HepG2 (cell line): ENCODE results near the gene YY1. TPM values are rescaled to one million over a fixed set of nuclear protein-coding genes. Genes with fewer than 3 reads are reported as not detected.

Experiments used
- BHLHE40 ChIP-seq: IDR thresholded peaks from 2 replicates; pipeline ENCODE4 v1.6.1; 2011; ENCODE audit warnings: low read length, improper control_type of control experiment
- BORCS8-MEF2B ChIP-seq: sonication (generic); formaldehyde crosslinking; IDR thresholded peaks from 2 replicates; pipeline ENCODE4 v1.8.0; 2022; ENCODE audit warnings: mild to moderate bottlenecking, missing genetic modification reagents
- ELF4 ChIP-seq: sonication (generic); formaldehyde crosslinking; IDR thresholded peaks from 2 replicates; pipeline ENCODE4 v1.5.0; 2020; ENCODE audit warnings: missing genetic modification reagents, mild to moderate bottlenecking, moderate library complexity, borderline replicate concordance
- GTF2F1 ChIP-seq: fragments of 150-350 bp; IDR thresholded peaks from 2 replicates; pipeline ENCODE4 v1.6.1; 2014; ENCODE audit warnings: low read length
- JDP2 ChIP-seq: sonication (generic); formaldehyde crosslinking; IDR thresholded peaks from 2 replicates; pipeline ENCODE4 v1.8.1; 2022; ENCODE audit warnings: missing genetic modification reagents, borderline replicate concordance
- KDM2A ChIP-seq: sonication (generic); formaldehyde crosslinking; IDR thresholded peaks from 2 replicates; pipeline ENCODE4 v1.4.0; 2020; ENCODE audit warnings: low read depth, missing genetic modification reagents, borderline replicate concordance
- NCOA2 ChIP-seq: sonication (generic); formaldehyde crosslinking; IDR thresholded peaks from 2 replicates; pipeline ENCODE4 v1.8.0; 2022; ENCODE audit warnings: inconsistent platforms
- NFYC ChIP-seq: IDR thresholded peaks from 2 replicates; pipeline ENCODE4 v1.6.1; 2016; ENCODE audit warnings: missing genetic modification reagents, missing compliant biosample characterization
- TARDBP ChIP-seq: sonication (generic); formaldehyde crosslinking; IDR thresholded peaks from 2 replicates; pipeline ENCODE4 v1.8.0; 2022; ENCODE audit warnings: mild to moderate bottlenecking, missing genetic modification reagents
- YY1 ChIP-seq: IDR thresholded peaks from 2 replicates; pipeline ENCODE4 v1.6.1; 2011; ENCODE audit warnings: low read length, low read depth, moderate library complexity, mild to moderate bottlenecking; ENCODE audit not compliant: insufficient read depth, insufficient replicate concordance
- ZNF570 ChIP-seq: sonication (generic); formaldehyde crosslinking; IDR thresholded peaks from 2 replicates; pipeline ENCODE4 v1.4.0; 2020; ENCODE audit warnings: mild to moderate bottlenecking, missing genetic modification reagents, borderline replicate concordance
- ZNF652 ChIP-seq: IDR thresholded peaks from 2 replicates; pipeline ENCODE4 v1.6.1; 2016; ENCODE audit warnings: low read depth, borderline replicate concordance
- ZNF720 ChIP-seq: sonication (generic); formaldehyde crosslinking; IDR thresholded peaks from 2 replicates; pipeline ENCODE4 v1.4.0; 2020; ENCODE audit warnings: missing genetic modification reagents
- polyA plus RNA-seq, 8 experiments: library from polyadenylated mRNA; depleted of rRNA in 3 of 8; stranded (reverse) in 7 of 8; unstranded in 1 of 8; fragments of >200 nt; fragmentation: Illumina TruSeq in 4 of 8; extraction: Trizol in 4 of 8; gene quantifications; 2 replicates each; pipeline versions ENCODE4 v1.2.1 to v1.2.3, GENCODE V29; 2011 to 2016; ENCODE audit warnings: low read depth in 4 of 8, missing spikeins in 1 of 8, mixed read lengths in 1 of 8; ENCODE audit not compliant: insufficient read depth in 1 of 8
- total RNA-seq, 5 experiments: library from RNA; depleted of rRNA; stranded (reverse); fragments of >200 nt; fragmentation: Illumina TruSeq; extraction: Trizol; gene quantifications; 2 replicates each; pipeline ENCODE4 v1.2.3, GENCODE V29; 2016; ENCODE audit warnings: low read depth in 1 of 5
- TF ChIP-seq, protein P1 (sequence below): sonication (generic); formaldehyde crosslinking; IDR thresholded peaks from 2 replicates; pipeline ENCODE4 v1.9.0; 2021; ENCODE audit warnings: missing genetic modification reagents, borderline replicate concordance
- TF ChIP-seq, protein P2 (sequence below): sonication (generic); formaldehyde crosslinking; IDR thresholded peaks from 2 replicates; pipeline ENCODE4 v1.9.0; 2022; ENCODE audit warnings: missing genetic modification reagents, mild to moderate bottlenecking, borderline replicate concordance
- TF ChIP-seq, protein P3 (sequence below): sonication (generic); formaldehyde crosslinking; IDR thresholded peaks from 2 replicates; pipeline ENCODE4 v1.4.0; 2020; ENCODE audit warnings: missing genetic modification reagents
- TF ChIP-seq, protein P4 (sequence below): IDR thresholded peaks from 2 replicates; pipeline ENCODE4 v1.6.1; 2016
- TF ChIP-seq, protein P5 (sequence below), 2 experiments: sonication (generic) in 1 of 2; formaldehyde crosslinking in 1 of 2; IDR thresholded peaks; 2 replicates each; pipeline versions ENCODE4 v1.4.0 to v1.6.1; 2018 to 2020; ENCODE audit warnings: missing genetic modification reagents in 2 of 2, borderline replicate concordance in 1 of 2, low read depth in 1 of 2, mild to moderate bottlenecking in 1 of 2, missing biosample characterization in 1 of 2
- TF ChIP-seq, protein P6 (sequence below): sonication (generic); formaldehyde crosslinking; IDR thresholded peaks from 2 replicates; pipeline ENCODE4 v1.5.0; 2020; ENCODE audit warnings: missing genetic modification reagents

Gene YY1
- total and polyA plus RNA-seq, 2 of the 13 experiments (the other 11 are each of a cell fraction or from before 2014, with no cell fraction given) = 29.4 to 68.1 TPM

DNA sequence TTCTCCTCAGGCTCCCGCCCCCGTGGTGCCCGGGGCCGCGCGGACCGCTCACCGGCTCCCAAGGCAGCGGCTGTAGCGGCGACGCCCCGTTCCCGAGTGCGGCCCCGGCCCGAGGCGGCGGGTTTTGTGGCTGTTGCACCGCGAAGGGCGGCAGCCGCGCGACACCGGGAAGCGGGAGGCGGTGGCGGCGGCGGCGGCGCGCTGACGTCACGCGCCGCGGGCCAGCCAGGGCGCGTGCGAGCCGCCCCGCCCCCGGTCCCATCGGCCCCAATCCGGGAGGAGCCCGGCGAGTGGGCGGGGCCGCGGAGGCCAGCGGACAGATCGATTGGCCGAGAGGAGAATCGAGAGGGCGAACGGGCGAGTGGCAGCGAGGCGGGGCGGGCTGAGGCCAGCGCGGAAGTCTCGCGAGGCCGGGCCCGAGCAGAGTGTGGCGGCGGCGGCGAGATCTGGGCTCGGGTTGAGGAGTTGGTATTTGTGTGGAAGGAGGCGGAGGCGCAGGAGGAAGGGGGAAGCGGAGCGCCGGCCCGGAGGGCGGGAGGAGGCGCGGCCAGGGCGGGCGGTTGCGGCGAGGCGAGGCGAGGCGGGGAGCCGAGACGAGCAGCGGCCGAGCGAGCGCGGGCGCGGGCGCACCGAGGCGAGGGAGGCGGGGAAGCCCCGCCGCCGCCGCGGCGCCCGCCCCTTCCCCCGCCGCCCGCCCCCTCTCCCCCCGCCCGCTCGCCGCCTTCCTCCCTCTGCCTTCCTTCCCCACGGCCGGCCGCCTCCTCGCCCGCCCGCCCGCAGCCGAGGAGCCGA lies at the start of gene YY1 (continued):
- TF ChIP-seq BORCS8-MEF2B (CRISPR knock-in tag) (no peak), ZNF570 (CRISPR knock-in tag) (no peak), TARDBP (CRISPR knock-in tag) (no peak), BHLHE40 (no peak), ZNF720 (CRISPR knock-in tag) (no peak), JDP2 (no peak), GTF2F1 (no peak), ELF4 (CRISPR knock-in tag) (no peak), NFYC (CRISPR knock-in tag) (peak; percentile 83), NCOA2 (CRISPR knock-in tag) (no peak), YY1 (peak; percentile 43), KDM2A (CRISPR knock-in tag) (peak; percentile 70; the same call in 1 of the 2 replicates), ZNF652 (CRISPR knock-in tag) (no peak)
- TF ChIP-seq, protein P1, sequence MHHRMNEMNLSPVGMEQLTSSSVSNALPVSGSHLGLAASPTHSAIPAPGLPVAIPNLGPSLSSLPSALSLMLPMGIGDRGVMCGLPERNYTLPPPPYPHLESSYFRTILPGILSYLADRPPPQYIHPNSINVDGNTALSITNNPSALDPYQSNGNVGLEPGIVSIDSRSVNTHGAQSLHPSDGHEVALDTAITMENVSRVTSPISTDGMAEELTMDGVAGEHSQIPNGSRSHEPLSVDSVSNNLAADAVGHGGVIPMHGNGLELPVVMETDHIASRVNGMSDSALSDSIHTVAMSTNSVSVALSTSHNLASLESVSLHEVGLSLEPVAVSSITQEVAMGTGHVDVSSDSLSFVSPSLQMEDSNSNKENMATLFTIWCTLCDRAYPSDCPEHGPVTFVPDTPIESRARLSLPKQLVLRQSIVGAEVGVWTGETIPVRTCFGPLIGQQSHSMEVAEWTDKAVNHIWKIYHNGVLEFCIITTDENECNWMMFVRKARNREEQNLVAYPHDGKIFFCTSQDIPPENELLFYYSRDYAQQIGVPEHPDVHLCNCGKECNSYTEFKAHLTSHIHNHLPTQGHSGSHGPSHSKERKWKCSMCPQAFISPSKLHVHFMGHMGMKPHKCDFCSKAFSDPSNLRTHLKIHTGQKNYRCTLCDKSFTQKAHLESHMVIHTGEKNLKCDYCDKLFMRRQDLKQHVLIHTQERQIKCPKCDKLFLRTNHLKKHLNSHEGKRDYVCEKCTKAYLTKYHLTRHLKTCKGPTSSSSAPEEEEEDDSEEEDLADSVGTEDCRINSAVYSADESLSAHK (CRISPR knock-in tag) = no peak
- TF ChIP-seq, protein P2, sequence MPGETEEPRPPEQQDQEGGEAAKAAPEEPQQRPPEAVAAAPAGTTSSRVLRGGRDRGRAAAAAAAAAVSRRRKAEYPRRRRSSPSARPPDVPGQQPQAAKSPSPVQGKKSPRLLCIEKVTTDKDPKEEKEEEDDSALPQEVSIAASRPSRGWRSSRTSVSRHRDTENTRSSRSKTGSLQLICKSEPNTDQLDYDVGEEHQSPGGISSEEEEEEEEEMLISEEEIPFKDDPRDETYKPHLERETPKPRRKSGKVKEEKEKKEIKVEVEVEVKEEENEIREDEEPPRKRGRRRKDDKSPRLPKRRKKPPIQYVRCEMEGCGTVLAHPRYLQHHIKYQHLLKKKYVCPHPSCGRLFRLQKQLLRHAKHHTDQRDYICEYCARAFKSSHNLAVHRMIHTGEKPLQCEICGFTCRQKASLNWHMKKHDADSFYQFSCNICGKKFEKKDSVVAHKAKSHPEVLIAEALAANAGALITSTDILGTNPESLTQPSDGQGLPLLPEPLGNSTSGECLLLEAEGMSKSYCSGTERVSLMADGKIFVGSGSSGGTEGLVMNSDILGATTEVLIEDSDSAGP (CRISPR knock-in tag) = 0 out of 2 replicates have a peak, but pooled peaks have one; percentile 4
- TF ChIP-seq, protein P3, sequence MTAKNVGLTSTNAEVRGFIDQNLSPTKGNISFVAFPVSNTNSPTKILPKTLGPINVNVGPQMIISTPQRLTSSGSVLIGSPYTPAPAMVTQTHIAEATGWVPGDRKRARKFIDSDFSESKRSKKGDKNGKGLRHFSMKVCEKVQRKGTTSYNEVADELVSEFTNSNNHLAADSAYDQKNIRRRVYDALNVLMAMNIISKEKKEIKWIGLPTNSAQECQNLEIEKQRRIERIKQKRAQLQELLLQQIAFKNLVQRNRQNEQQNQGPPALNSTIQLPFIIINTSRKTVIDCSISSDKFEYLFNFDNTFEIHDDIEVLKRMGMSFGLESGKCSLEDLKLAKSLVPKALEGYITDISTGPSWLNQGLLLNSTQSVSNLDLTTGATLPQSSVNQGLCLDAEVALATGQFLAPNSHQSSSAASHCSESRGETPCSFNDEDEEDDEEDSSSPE = no peak
- TF ChIP-seq, protein P4, sequence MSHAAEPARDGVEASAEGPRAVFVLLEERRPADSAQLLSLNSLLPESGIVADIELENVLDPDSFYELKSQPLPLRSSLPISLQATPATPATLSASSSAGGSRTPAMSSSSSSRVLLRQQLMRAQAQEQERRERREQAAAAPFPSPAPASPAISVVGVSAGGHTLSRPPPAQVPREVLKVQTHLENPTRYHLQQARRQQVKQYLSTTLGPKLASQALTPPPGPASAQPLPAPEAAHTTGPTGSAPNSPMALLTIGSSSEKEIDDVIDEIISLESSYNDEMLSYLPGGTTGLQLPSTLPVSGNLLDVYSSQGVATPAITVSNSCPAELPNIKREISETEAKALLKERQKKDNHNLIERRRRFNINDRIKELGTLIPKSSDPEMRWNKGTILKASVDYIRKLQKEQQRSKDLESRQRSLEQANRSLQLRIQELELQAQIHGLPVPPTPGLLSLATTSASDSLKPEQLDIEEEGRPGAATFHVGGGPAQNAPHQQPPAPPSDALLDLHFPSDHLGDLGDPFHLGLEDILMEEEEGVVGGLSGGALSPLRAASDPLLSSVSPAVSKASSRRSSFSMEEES (CRISPR knock-in tag) = no peak
- TF ChIP-seq, protein P5, sequence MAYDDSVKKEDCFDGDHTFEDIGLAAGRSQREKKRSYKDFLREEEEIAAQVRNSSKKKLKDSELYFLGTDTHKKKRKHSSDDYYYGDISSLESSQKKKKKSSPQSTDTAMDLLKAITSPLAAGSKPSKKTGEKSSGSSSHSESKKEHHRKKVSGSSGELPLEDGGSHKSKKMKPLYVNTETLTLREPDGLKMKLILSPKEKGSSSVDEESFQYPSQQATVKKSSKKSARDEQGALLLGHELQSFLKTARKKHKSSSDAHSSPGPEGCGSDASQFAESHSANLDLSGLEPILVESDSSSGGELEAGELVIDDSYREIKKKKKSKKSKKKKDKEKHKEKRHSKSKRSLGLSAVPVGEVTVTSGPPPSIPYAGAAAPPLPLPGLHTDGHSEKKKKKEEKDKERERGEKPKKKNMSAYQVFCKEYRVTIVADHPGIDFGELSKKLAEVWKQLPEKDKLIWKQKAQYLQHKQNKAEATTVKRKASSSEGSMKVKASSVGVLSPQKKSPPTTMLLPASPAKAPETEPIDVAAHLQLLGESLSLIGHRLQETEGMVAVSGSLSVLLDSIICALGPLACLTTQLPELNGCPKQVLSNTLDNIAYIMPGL (CRISPR knock-in tag; IDR thresholded peaks at IDR 0.05; ENCODE audit: borderline replicate concordance in 1 of 2, low read depth in 1 of 2) = peak in 1 of 2 experiments; percentile 45; a peak in 2 of 4 replicates
- TF ChIP-seq, protein P6, sequence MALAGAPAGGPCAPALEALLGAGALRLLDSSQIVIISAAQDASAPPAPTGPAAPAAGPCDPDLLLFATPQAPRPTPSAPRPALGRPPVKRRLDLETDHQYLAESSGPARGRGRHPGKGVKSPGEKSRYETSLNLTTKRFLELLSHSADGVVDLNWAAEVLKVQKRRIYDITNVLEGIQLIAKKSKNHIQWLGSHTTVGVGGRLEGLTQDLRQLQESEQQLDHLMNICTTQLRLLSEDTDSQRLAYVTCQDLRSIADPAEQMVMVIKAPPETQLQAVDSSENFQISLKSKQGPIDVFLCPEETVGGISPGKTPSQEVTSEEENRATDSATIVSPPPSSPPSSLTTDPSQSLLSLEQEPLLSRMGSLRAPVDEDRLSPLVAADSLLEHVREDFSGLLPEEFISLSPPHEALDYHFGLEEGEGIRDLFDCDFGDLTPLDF (CRISPR knock-in tag) = no peak
